Measurements from ENCODE around the gene STPG4. TPM values are rescaled to one million over a fixed set of nuclear protein-coding genes. Genes with fewer than 3 reads are reported as not detected.
"Not testable (repeated sequence)": the region's sequence is repeated elsewhere in the genome, so short reads cannot be mapped to it uniquely, and the experiment has no call there.

The STPG4 gene
- total RNA-seq, 1 donor from 2014 or later, result not detected

GRCh38 chr2:47173986-47174732 is 19.1 kb upstream of the STPG4 start:
- DNase-seq (ENCODE audit: low spot score) (no peak), ATAC-seq (no peak)

- ATAC-seq (no peak), DNase-seq (ENCODE audit: low spot score) (no peak)
Observed at GRCh38 chr2:47172922-47173695, 18.0 kb upstream of the STPG4 start.

GRCh38 chr2:47172156-47172921 is 17.2 kb upstream of the STPG4 start:
- no peak for DNase-seq (ENCODE audit: low spot score)

GRCh38 chr2:47169784-47170183 is 14.7 kb upstream of the STPG4 start:
- no peak for DNase-seq (ENCODE audit: low spot score)
- ATAC-seq, result no peak

More at GRCh38 chr2:47172156-47172921, 17.2 kb upstream of the STPG4 start:
- no peak for ATAC-seq

GRCh38 chr2:47168895-47169294 is 13.8 kb upstream of the STPG4 start:
- not testable (repeated sequence) for DNase-seq (ENCODE audit: low spot score)
- ATAC-seq, result peak; percentile 75

GRCh38 chr2:47167149-47167548 is 12.0 kb upstream of the STPG4 start:
- no peak for ATAC-seq
- DNase-seq (ENCODE audit: low spot score), result no peak

- DNase-seq (ENCODE audit: low spot score) (no peak), ATAC-seq (no peak)
Observed at GRCh38 chr2:47165001-47165555, 10.0 kb upstream of the STPG4 start.

GRCh38 chr2:47162780-47163179 is 7.7 kb upstream of the STPG4 start:
- no peak for DNase-seq (ENCODE audit: low spot score)
- no peak for ATAC-seq

GRCh38 chr2:47161475-47161874 is 6.4 kb upstream of the STPG4 start:
- DNase-seq (ENCODE audit: low spot score) (no peak), ATAC-seq (no peak)

GRCh38 chr2:47160660-47161059 is 5.6 kb upstream of the STPG4 start:
- DNase-seq (ENCODE audit: low spot score) (no peak), ATAC-seq (peak; percentile 14)

- no peak for DNase-seq (ENCODE audit: low spot score)
- ATAC-seq, result peak; percentile 89
Observed at GRCh38 chr2:47160211-47160610, 5.1 kb upstream of the STPG4 start.

GRCh38 chr2:47159627-47160026 is 4.5 kb upstream of the STPG4 start:
- DNase-seq (ENCODE audit: low spot score), result no peak
- ATAC-seq, result no peak

GRCh38 chr2:47158576-47158975 is 3.5 kb upstream of the STPG4 start:
- ATAC-seq, result no peak
- DNase-seq (ENCODE audit: low spot score), result no peak

- DNase-seq (ENCODE audit: low spot score), result no peak
- ATAC-seq, result no peak
Observed at GRCh38 chr2:47152803-47153202, 2.3 kb downstream of the STPG4 start.

- no peak for DNase-seq (ENCODE audit: low spot score)
- peak; percentile 52 for ATAC-seq
Observed at GRCh38 chr2:47150175-47150574, 4.9 kb downstream of the STPG4 start.

- DNase-seq (ENCODE audit: low spot score) (no peak), ATAC-seq (no peak)
Observed at GRCh38 chr2:47147021-47147420, 8.1 kb downstream of the STPG4 start.

- DNase-seq (ENCODE audit: low spot score) (no peak), ATAC-seq (no peak)
Observed at GRCh38 chr2:47145466-47145865, 9.6 kb downstream of the STPG4 start.

- no peak for DNase-seq (ENCODE audit: low spot score)
- ATAC-seq, result no peak
Observed at GRCh38 chr2:47141520-47141919, 13.6 kb downstream of the STPG4 start.

- ATAC-seq (no peak), DNase-seq (ENCODE audit: low spot score) (no peak)
Observed at GRCh38 chr2:47134386-47135090, 20.6 kb downstream of the STPG4 start.

- DNase-seq (ENCODE audit: low spot score), result no peak
- no peak for ATAC-seq
Observed at GRCh38 chr2:47133046-47133445, 22.1 kb downstream of the STPG4 start.

Measured in left lobe of liver (tissue), 2 donors.